Measurements from ENCODE around the gene LRRC36.

Gene LRRC36

GRCh38 chr16:67294938-67295361, 31.7 kb upstream of the LRRC36 start:
- peak; percentile 48 for DNase-seq (ENCODE audit: low spot score)

GRCh38 chr16:67296420-67296819, 30.2 kb upstream of the LRRC36 start:
- DNase-seq (ENCODE audit: low spot score): peak; percentile 79

GRCh38 chr16:67298277-67298676, 28.3 kb upstream of the LRRC36 start:
- no peak for DNase-seq (ENCODE audit: low spot score)

GRCh38 chr16:67299269-67299668, 27.3 kb upstream of the LRRC36 start:
- DNase-seq (ENCODE audit: low spot score): no peak

GRCh38 chr16:67301080-67301782, 25.4 kb upstream of the LRRC36 start:
- no peak for DNase-seq (ENCODE audit: low spot score)

- DNase-seq (ENCODE audit: low spot score): no peak
These were observed 24.5 kb upstream of the LRRC36 start for GRCh38 chr16:67302076-67302475.

GRCh38 chr16:67302970-67303369, 23.6 kb upstream of the LRRC36 start:
- no peak for DNase-seq (ENCODE audit: low spot score)

- DNase-seq (ENCODE audit: low spot score): no peak
These were observed 22.6 kb upstream of the LRRC36 start for GRCh38 chr16:67304020-67304419.

- DNase-seq (ENCODE audit: low spot score): no peak
These were observed 21.2 kb upstream of the LRRC36 start for GRCh38 chr16:67305216-67306071.

- DNase-seq (ENCODE audit: low spot score): no peak
These were observed 16.1 kb upstream of the LRRC36 start for GRCh38 chr16:67310561-67310960.

GRCh38 chr16:67311607-67312488, 14.8 kb upstream of the LRRC36 start:
- DNase-seq (ENCODE audit: low spot score): peak; percentile 93

- DNase-seq (ENCODE audit: low spot score): no peak
These were observed 13.9 kb upstream of the LRRC36 start for GRCh38 chr16:67312719-67313118.

GRCh38 chr16:67317853-67318252, 8.8 kb upstream of the LRRC36 start:
- DNase-seq (ENCODE audit: low spot score): no peak

- DNase-seq (ENCODE audit: low spot score): no peak
These were observed 522 bp upstream of the LRRC36 start for GRCh38 chr16:67326115-67326471.

- DNase-seq (ENCODE audit: low spot score): no peak
These were observed 1.1 kb downstream of the LRRC36 start for GRCh38 chr16:67327743-67328142.

GRCh38 chr16:67329901-67330300, 3.3 kb downstream of the LRRC36 start:
- DNase-seq (ENCODE audit: low spot score): no peak

GRCh38 chr16:67333315-67333714, 6.7 kb downstream of the LRRC36 start:
- no peak for DNase-seq (ENCODE audit: low spot score)

- no peak for DNase-seq (ENCODE audit: low spot score)
These were observed 9.5 kb downstream of the LRRC36 start for GRCh38 chr16:67336116-67336515.

- DNase-seq (ENCODE audit: low spot score): no peak
These were observed 10.0 kb downstream of the LRRC36 start for GRCh38 chr16:67336648-67337047.

- peak; percentile 11 for DNase-seq (ENCODE audit: low spot score)
These were observed 12.8 kb downstream of the LRRC36 start for GRCh38 chr16:67339453-67339852.

GRCh38 chr16:67341250-67341649, 14.6 kb downstream of the LRRC36 start:
- no peak for DNase-seq (ENCODE audit: low spot score)

GRCh38 chr16:67342616-67343015, 16.0 kb downstream of the LRRC36 start:
- DNase-seq (ENCODE audit: low spot score): no peak

Measured in AG08396 (cell line).